Measurements from ENCODE around the gene MPG.
A peak's percentile ranks its signal among the peaks of the same experiment; 100 is the strongest.

The MPG gene

GRCh38 chr16:34648-34987 lies 43.4 kb upstream of the MPG start:
- no peaks in the 10 kb centered on the region for H3F3A ChIP-seq (ENCODE audit: control insufficient read depth, insufficient read depth)
- no peak for TF ChIP-seq EZH2phosphoT487 (IDR thresholded peaks at IDR 0.05; ENCODE audit: borderline replicate concordance, low read length)
- no peak for TF ChIP-seq CTCF (IDR thresholded peaks at IDR 0.05; ENCODE audit: low read depth, low read length, poor library complexity, severe bottlenecking)
- H3K27ac ChIP-seq (ENCODE audit: low read depth, low read length), result no peak overlapping the region
- H4K20me1 ChIP-seq (ENCODE audit: control insufficient read depth, insufficient read depth, low read depth, low read length), result 0 out of 2 replicates have a peak, but pooled peaks cover 5% of the 10 kb centered on the region
- H3K4me3 ChIP-seq (ENCODE audit: low read length), result no peak overlapping the region
- no peaks in the 10 kb centered on the region for H3K9me2 ChIP-seq (replicated peaks; ENCODE audit: control insufficient read depth, low read length)
- 0 out of 2 replicates have a peak overlapping the region, but pooled peaks have one; percentile 5 for H3K4me2 ChIP-seq (ENCODE audit: low read length)
- H3K4me1 ChIP-seq (ENCODE audit: control insufficient read depth, low read length), result peaks cover 43% of the 10 kb centered on the region
- peaks cover 32% of the 10 kb centered on the region for H3K36me3 ChIP-seq (ENCODE audit: control insufficient read depth, low read length)
- no peaks in the 10 kb centered on the region for H3K9me3 ChIP-seq (ENCODE audit: control insufficient read depth, insufficient read depth, low read length)
- H3K27me3 ChIP-seq (ENCODE audit: control insufficient read depth, low read length), result no peaks in the 10 kb centered on the region
- peaks cover 4% of the 10 kb centered on the region; the same call in 1 of the 2 replicates for H3K79me2 ChIP-seq (ENCODE audit: control insufficient read depth, low read length)

DNA sequence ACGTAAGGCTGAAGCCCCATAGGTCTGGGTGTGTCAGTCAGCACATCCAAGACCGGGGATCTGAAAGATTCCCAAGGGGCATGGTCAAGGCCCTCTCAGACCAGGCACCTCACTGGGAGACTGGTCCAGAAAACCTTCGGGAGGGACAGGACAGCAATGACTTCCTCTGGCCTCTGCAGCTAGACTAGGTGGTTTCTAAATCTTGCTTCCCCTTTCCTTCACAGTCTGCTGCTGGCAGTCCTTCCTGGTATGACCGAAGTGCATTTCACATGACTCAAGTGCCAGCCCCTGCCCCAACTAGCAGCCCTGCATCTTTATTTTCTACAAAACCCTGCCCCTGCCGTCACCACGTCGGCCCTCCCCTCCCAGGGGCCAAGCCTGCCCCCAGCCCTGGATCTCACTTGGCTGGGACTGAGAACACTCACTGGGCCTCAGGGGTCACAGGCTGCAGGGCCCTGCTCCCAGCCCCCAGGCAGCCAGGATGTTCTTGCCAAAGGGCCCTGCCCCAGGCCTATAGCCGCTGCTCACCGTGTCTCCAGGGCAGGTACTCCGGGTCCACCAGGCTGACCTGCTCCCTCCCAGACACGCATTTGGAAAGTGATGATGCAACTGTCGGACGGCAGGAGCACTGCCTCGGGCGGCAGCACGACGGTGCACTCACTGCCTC lies 42.9 kb upstream of the MPG start:
- no peaks in the 10 kb centered on the region for H3K9me2 ChIP-seq (replicated peaks; ENCODE audit: control insufficient read depth, low read length)
- H3K36me3 ChIP-seq (ENCODE audit: control insufficient read depth, low read length), result peaks cover 36% of the 10 kb centered on the region
- TF ChIP-seq CTCF (IDR thresholded peaks at IDR 0.05; ENCODE audit: low read depth, low read length, poor library complexity, severe bottlenecking) (no peak), EZH2phosphoT487 (IDR thresholded peaks at IDR 0.05; ENCODE audit: borderline replicate concordance, low read length) (no peak)
- H4K20me1 ChIP-seq (ENCODE audit: control insufficient read depth, insufficient read depth, low read depth, low read length), result 0 out of 2 replicates have a peak, but pooled peaks cover 5% of the 10 kb centered on the region
- peaks cover 4% of the 10 kb centered on the region; the same call in 1 of the 2 replicates for H3K79me2 ChIP-seq (ENCODE audit: control insufficient read depth, low read length)
- H3K4me1 ChIP-seq (ENCODE audit: control insufficient read depth, low read length), result peaks cover 47% of the 10 kb centered on the region
- H3K4me3 ChIP-seq (ENCODE audit: low read length), result no peak overlapping the region
- 0 out of 2 replicates have a peak overlapping the region, but pooled peaks have one; percentile 5 for H3K4me2 ChIP-seq (ENCODE audit: low read length)
- H3K9me3 ChIP-seq (ENCODE audit: control insufficient read depth, insufficient read depth, low read length), result no peaks in the 10 kb centered on the region
- no peak overlapping the region for H3K27ac ChIP-seq (ENCODE audit: low read depth, low read length)
- no peaks in the 10 kb centered on the region for H3K27me3 ChIP-seq (ENCODE audit: control insufficient read depth, low read length)
- no peaks in the 10 kb centered on the region for H3F3A ChIP-seq (ENCODE audit: control insufficient read depth, insufficient read depth)

DNA sequence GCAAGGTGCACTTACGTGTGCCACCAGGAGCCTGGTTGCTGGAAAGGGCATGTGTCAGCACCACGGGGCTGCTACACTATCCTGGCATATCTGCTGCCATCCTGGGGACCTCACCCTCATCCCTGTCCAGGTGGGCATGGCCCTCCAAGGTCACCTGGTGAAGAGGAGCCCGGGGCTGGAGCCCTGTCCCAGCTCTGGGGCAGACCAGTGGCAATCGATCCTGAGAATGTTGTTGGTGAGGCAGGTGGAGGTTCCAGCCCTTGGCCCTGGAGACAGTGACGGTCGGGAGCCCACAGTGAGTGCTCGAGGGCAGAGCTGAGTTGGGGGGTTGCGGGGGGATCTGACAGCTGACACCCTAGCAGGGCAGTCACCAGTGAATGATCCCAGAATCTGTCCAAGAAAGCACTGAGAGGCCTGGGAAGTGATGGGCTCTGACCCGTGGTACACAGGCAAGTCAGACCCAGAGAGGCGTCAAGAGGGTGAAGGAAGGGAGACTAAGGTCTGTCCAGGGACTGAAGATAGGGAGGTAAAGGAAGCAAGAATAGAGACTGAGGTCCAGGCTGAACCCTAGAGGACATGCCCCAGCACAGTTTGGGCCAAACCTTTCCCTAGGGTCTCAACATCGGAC lies 42.2 kb upstream of the MPG start:
- H3K9me3 ChIP-seq (ENCODE audit: control insufficient read depth, insufficient read depth, low read length), result no peaks in the 10 kb centered on the region
- no peaks in the 10 kb centered on the region for H3K9me2 ChIP-seq (replicated peaks; ENCODE audit: control insufficient read depth, low read length)
- H3K79me2 ChIP-seq (ENCODE audit: control insufficient read depth, low read length), result peaks cover 4% of the 10 kb centered on the region; the same call in 1 of the 2 replicates
- peaks cover 36% of the 10 kb centered on the region for H3K36me3 ChIP-seq (ENCODE audit: control insufficient read depth, low read length)
- H3K27ac ChIP-seq (ENCODE audit: low read depth, low read length), result no peak overlapping the region
- H3K4me1 ChIP-seq (ENCODE audit: control insufficient read depth, low read length), result peaks cover 48% of the 10 kb centered on the region
- TF ChIP-seq CTCF (IDR thresholded peaks at IDR 0.05; ENCODE audit: low read depth, low read length, poor library complexity, severe bottlenecking) (no peak), EZH2phosphoT487 (IDR thresholded peaks at IDR 0.05; ENCODE audit: borderline replicate concordance, low read length) (no peak)
- H3F3A ChIP-seq (ENCODE audit: control insufficient read depth, insufficient read depth), result no peaks in the 10 kb centered on the region
- no peak overlapping the region for H3K4me2 ChIP-seq (ENCODE audit: low read length)
- H3K4me3 ChIP-seq (ENCODE audit: low read length), result no peak overlapping the region
- no peaks in the 10 kb centered on the region for H3K27me3 ChIP-seq (ENCODE audit: control insufficient read depth, low read length)
- H4K20me1 ChIP-seq (ENCODE audit: control insufficient read depth, insufficient read depth, low read depth, low read length), result 0 out of 2 replicates have a peak, but pooled peaks cover 5% of the 10 kb centered on the region

Data from DOHH2 (cell line).